Subcutaneous abdominal adipose tissue (tissue), 5 donors: ENCODE results near the gene DMD.

Experiments used
- H3K27ac ChIP-seq: one replicate; pipeline ENCODE4 v1.7.0; 2013; ENCODE audit warnings: low read depth, mild to moderate bottlenecking, inconsistent platforms, low read length, moderate library complexity
- H3K27me3 ChIP-seq, 5 donors: one replicate each; pipeline ENCODE4 v1.7.0; 2013; ENCODE audit warnings: low read length in 5 of 5, inconsistent platforms in 1 of 5; ENCODE audit not compliant: control insufficient read depth in 5 of 5, insufficient read depth in 4 of 5
- H3K36me3 ChIP-seq, 5 donors: one replicate each; pipeline ENCODE4 v1.7.0; 2013; ENCODE audit warnings: low read length in 5 of 5; ENCODE audit not compliant: control insufficient read depth in 5 of 5, insufficient read depth in 5 of 5
- H3K4me1 ChIP-seq, 5 donors: one replicate each; pipeline ENCODE4 v1.7.0; 2013; ENCODE audit warnings: low read length in 5 of 5, mild to moderate bottlenecking in 3 of 5, moderate library complexity in 1 of 5; ENCODE audit not compliant: control insufficient read depth in 5 of 5, insufficient read depth in 5 of 5
- H3K4me3 ChIP-seq, 5 donors: one replicate each; pipeline ENCODE4 v1.7.0; 2013; ENCODE audit warnings: low read length in 5 of 5, low read depth in 1 of 5
- H3K9ac ChIP-seq, 5 donors: one replicate each; pipeline ENCODE4 v1.7.0; 2013; ENCODE audit warnings: low read length in 5 of 5, mild to moderate bottlenecking in 4 of 5, moderate library complexity in 3 of 5
- H3K9me3 ChIP-seq, 5 donors: one replicate each; pipeline ENCODE4 v1.7.0; 2013; ENCODE audit warnings: low read length in 5 of 5; ENCODE audit not compliant: control insufficient read depth in 5 of 5
- donor health status: healthy.
- donor health status: healthy.
- donor health status: healthy.
- donor health status: healthy.
- donor health status: healthy.

DMD gene

GRCh38 chrX:31337332-31337731, 1874.0 kb downstream of the DMD start:
- H3K9me3 ChIP-seq = no peaks in the 10 kb centered on the region
- no peaks in the 10 kb centered on the region for H3K27me3 ChIP-seq
- H3K9ac ChIP-seq = no peak overlapping the region
- no peaks in the 10 kb centered on the region for H3K36me3 ChIP-seq
- H3K4me3 ChIP-seq = no peak overlapping the region
- H3K27ac ChIP-seq = peak overlapping the region; percentile 26
- peaks cover 0 to 3% (median 0%) of the 10 kb centered on the region in 5 donors for H3K4me1 ChIP-seq

GRCh38 chrX:31336419-31336818, 1874.9 kb downstream of the DMD start:
- no peaks in the 10 kb centered on the region for H3K27me3 ChIP-seq
- no peak overlapping the region for H3K27ac ChIP-seq
- H3K36me3 ChIP-seq = no peaks in the 10 kb centered on the region

GRCh38 chrX:31334997-31335396, 1876.4 kb downstream of the DMD start:
- no peaks in the 10 kb centered on the region for H3K9me3 ChIP-seq
- no peak overlapping the region for H3K27ac ChIP-seq
- H3K9ac ChIP-seq = no peak overlapping the region
- H3K36me3 ChIP-seq = no peaks in the 10 kb centered on the region
- H3K4me3 ChIP-seq = no peak overlapping the region
- H3K4me1 ChIP-seq = peaks cover 0 to 3% (median 0%) of the 10 kb centered on the region in 5 donors
- no peaks in the 10 kb centered on the region for H3K27me3 ChIP-seq

More at GRCh38 chrX:31336419-31336818, 1874.9 kb downstream of the DMD start:
- Histone ChIP-seq H3K9me3 (no peaks in the 10 kb centered on the region), H3K4me1 (peaks cover 0 to 3% (median 0%) of the 10 kb centered on the region in 5 donors), H3K4me3 (no peak overlapping the region), H3K9ac (peak overlapping the region in 1 of 5 donors; percentile 11)

GRCh38 chrX:31333165-31333831, 1878.1 kb downstream of the DMD start:
- no peak overlapping the region for H3K4me3 ChIP-seq
- no peak overlapping the region for H3K9ac ChIP-seq
- no peaks in the 10 kb centered on the region for H3K36me3 ChIP-seq
- peaks cover 0 to 3% (median 0%) of the 10 kb centered on the region in 5 donors for H3K4me1 ChIP-seq
- H3K27ac ChIP-seq = no peak overlapping the region
- H3K27me3 ChIP-seq = no peaks in the 10 kb centered on the region
- no peaks in the 10 kb centered on the region for H3K9me3 ChIP-seq

- Histone ChIP-seq H3K36me3 (no peaks in the 10 kb centered on the region), H3K9ac (no peak overlapping the region), H3K4me3 (no peak overlapping the region)
Observed at GRCh38 chrX:31331928-31332327, 1879.4 kb downstream of the DMD start.

GRCh38 chrX:31331015-31331414, 1880.3 kb downstream of the DMD start:
- H3K9me3 ChIP-seq = no peaks in the 10 kb centered on the region
- no peak overlapping the region for H3K4me3 ChIP-seq
- H3K27ac ChIP-seq = no peak overlapping the region
- no peaks in the 10 kb centered on the region for H3K4me1 ChIP-seq
- no peaks in the 10 kb centered on the region for H3K27me3 ChIP-seq
- no peaks in the 10 kb centered on the region for H3K36me3 ChIP-seq
- H3K9ac ChIP-seq = no peak overlapping the region

More at GRCh38 chrX:31331928-31332327, 1879.4 kb downstream of the DMD start:
- Histone ChIP-seq H3K27ac (no peak overlapping the region), H3K9me3 (no peaks in the 10 kb centered on the region), H3K27me3 (no peaks in the 10 kb centered on the region), H3K4me1 (no peaks in the 10 kb centered on the region)

- no peak overlapping the region for H3K9ac ChIP-seq
- H3K9me3 ChIP-seq = no peaks in the 10 kb centered on the region
- no peaks in the 10 kb centered on the region for H3K36me3 ChIP-seq
- no peaks in the 10 kb centered on the region for H3K4me1 ChIP-seq
- H3K4me3 ChIP-seq = no peak overlapping the region
- H3K27ac ChIP-seq = no peak overlapping the region
- H3K27me3 ChIP-seq = no peaks in the 10 kb centered on the region
Observed at GRCh38 chrX:31329298-31329697, 1882.1 kb downstream of the DMD start.

GRCh38 chrX:31323658-31324057, 1887.7 kb downstream of the DMD start:
- no peaks in the 10 kb centered on the region for H3K36me3 ChIP-seq
- no peaks in the 10 kb centered on the region for H3K27me3 ChIP-seq
- no peak overlapping the region for H3K9ac ChIP-seq

GRCh38 chrX:31320740-31321139, 1890.6 kb downstream of the DMD start:
- H3K4me3 ChIP-seq = no peak overlapping the region
- H3K36me3 ChIP-seq = no peaks in the 10 kb centered on the region
- no peak overlapping the region for H3K27ac ChIP-seq
- H3K4me1 ChIP-seq = peaks cover 0 to 3% (median 0%) of the 10 kb centered on the region in 5 donors
- H3K27me3 ChIP-seq = no peaks in the 10 kb centered on the region
- H3K9ac ChIP-seq = no peak overlapping the region
- no peaks in the 10 kb centered on the region for H3K9me3 ChIP-seq

More at GRCh38 chrX:31323658-31324057, 1887.7 kb downstream of the DMD start:
- H3K4me1 ChIP-seq = peaks cover 0 to 3% (median 0%) of the 10 kb centered on the region in 5 donors
- no peaks in the 10 kb centered on the region for H3K9me3 ChIP-seq
- no peak overlapping the region for H3K4me3 ChIP-seq
- H3K27ac ChIP-seq = no peak overlapping the region

- H3K4me3 ChIP-seq = no peak overlapping the region
- H3K27me3 ChIP-seq = no peaks in the 10 kb centered on the region
- peaks cover 0 to 9% (median 5%) of the 10 kb centered on the region in 5 donors for H3K4me1 ChIP-seq
- H3K36me3 ChIP-seq = no peaks in the 10 kb centered on the region
- no peaks in the 10 kb centered on the region for H3K9me3 ChIP-seq
- H3K9ac ChIP-seq = no peak overlapping the region
- H3K27ac ChIP-seq = no peak overlapping the region
Observed at GRCh38 chrX:31319586-31319985, 1891.8 kb downstream of the DMD start.
